Fibroblast of lung (primary cell): ENCODE results near the gene SIRPD. TPM values are rescaled to one million over a fixed set of nuclear protein-coding genes. Genes with fewer than 3 reads are reported as not detected.

Experiments used
- DNase-seq, 2 donors: peaks; one replicate each; pipeline versions ENCODE4 v3.0.0 to v3.0.0-alpha.2; 2010; ENCODE audit warnings: low read depth in 2 of 2
- H2AFZ ChIP-seq: 2 replicates; pipeline ENCODE4 v1.5.1; 2012; ENCODE audit warnings: low read length, control low read depth, inconsistent platforms
- H3K27ac ChIP-seq: 2 replicates; pipeline ENCODE4 v1.5.1; 2011; ENCODE audit warnings: low read length, control low read depth; ENCODE audit not compliant: insufficient read depth
- H3K27me3 ChIP-seq: 2 replicates; pipeline ENCODE4 v1.5.1; 2011; ENCODE audit warnings: mild to moderate bottlenecking, low read length; ENCODE audit not compliant: control insufficient read depth, insufficient read depth
- H3K36me3 ChIP-seq: 2 replicates; pipeline ENCODE4 v1.5.1; 2011; ENCODE audit warnings: low read length; ENCODE audit not compliant: control insufficient read depth, insufficient read depth
- H3K4me1 ChIP-seq: 2 replicates; pipeline ENCODE4 v1.5.1; 2011; ENCODE audit warnings: low read length; ENCODE audit not compliant: control insufficient read depth, insufficient read depth; ENCODE audit errors: extremely low read depth
- H3K4me2 ChIP-seq: 2 replicates; pipeline ENCODE4 v1.5.1; 2011; ENCODE audit warnings: low read length, control low read depth; ENCODE audit not compliant: insufficient read depth; ENCODE audit errors: extremely low read depth
- H3K4me3 ChIP-seq, 4 experiments: fragments of 200-600 bp in 1 of 4; sonication (generic) in 1 of 4; replicated peaks in 1 of 4; 2 replicates each; pipeline ENCODE4 v1.5.1; 2011 to 2016; ENCODE audit warnings: low read length in 4 of 4, low read depth in 3 of 4, mild to moderate bottlenecking in 3 of 4, control low read depth in 2 of 4, inconsistent platforms in 1 of 4, mixed read lengths in 1 of 4; ENCODE audit not compliant: insufficient read depth in 1 of 4; ENCODE audit errors: control extremely low read depth in 1 of 4
- H3K79me2 ChIP-seq: 2 replicates; pipeline ENCODE4 v1.5.1; 2012; ENCODE audit warnings: mild to moderate bottlenecking, low read length, inconsistent platforms; ENCODE audit not compliant: control insufficient read depth, insufficient read depth
- H3K9ac ChIP-seq: 2 replicates; pipeline ENCODE4 v1.5.1; 2011; ENCODE audit warnings: mild to moderate bottlenecking, low read length, control low read depth; ENCODE audit not compliant: insufficient read depth
- H3K9me3 ChIP-seq: 2 replicates; pipeline ENCODE4 v1.5.1; 2012; ENCODE audit warnings: low read depth, low read length; ENCODE audit not compliant: control insufficient read depth, insufficient read depth
- H4K20me1 ChIP-seq: 2 replicates; pipeline ENCODE4 v1.5.1; 2011; ENCODE audit warnings: low read length; ENCODE audit not compliant: control insufficient read depth, insufficient read depth; ENCODE audit errors: extremely low read depth
- EZH2 ChIP-seq: IDR thresholded peaks from 2 replicates; pipeline ENCODE4 v1.5.1; 2012; ENCODE audit warnings: low read length, control low read depth, mild to moderate bottlenecking; ENCODE audit errors: missing control alignments
- polyA plus RNA-seq, 2 donors: library from polyadenylated mRNA; depleted of rRNA in 1 of 2; stranded (reverse) in 1 of 2; unstranded in 1 of 2; fragments of >200 nt; gene quantifications; 2 replicates each; pipeline ENCODE4 v1.2.1, GENCODE V29; 2011 to 2012; ENCODE audit warnings: missing spikeins in 1 of 2
- total RNA-seq: library from RNA; depleted of rRNA; stranded (reverse); fragments of >200 nt; gene quantifications from 2 replicates; pipeline ENCODE4 v1.2.1, GENCODE V29; 2014
- TF ChIP-seq, protein P1 (sequence below), 2 donors: IDR thresholded peaks in 1 of 2; conservative IDR thresholded peaks in 1 of 2; 1 replicate in 1 of 2; 2 replicates in 1 of 2; pipeline ENCODE4 v1.5.1; 2011 to 2012; ENCODE audit warnings: low read length in 2 of 2, control low read depth in 1 of 2, inconsistent platforms in 1 of 2, low read depth in 1 of 2, mild to moderate bottlenecking in 1 of 2

The SIRPD gene
- total and polyA plus RNA-seq, 2 donors (not counting 1 experiment from before 2014, with no cell fraction given) = not detected

DNA sequence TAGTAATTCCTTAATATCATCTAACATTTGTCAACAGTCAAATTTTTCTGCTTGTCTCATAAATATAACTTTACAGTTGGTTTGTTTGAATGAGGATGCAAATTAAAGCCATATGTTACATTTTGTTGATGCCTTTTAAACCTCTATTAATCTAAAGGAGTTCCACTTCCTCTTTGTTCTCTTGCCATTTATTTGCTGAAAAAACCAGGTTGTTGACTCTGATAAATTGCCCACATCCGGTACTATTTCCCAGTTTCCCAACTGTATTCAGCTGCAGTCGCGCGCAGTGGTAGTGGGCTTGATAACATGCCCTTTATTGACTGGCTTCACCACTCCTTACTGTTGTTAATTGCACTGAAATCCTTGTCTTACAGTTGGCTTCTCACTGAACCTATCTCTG lies 33.5 kb downstream of the SIRPD start:
- Histone ChIP-seq H3K4me2 (no peak overlapping the region), H3K9ac (no peak overlapping the region), H2AFZ (no peak overlapping the region), H3K27me3 (no peaks in the 10 kb centered on the region), H3K36me3 (no peaks in the 10 kb centered on the region), H3K4me3 (no peak overlapping the region), H3K4me1 (no peaks in the 10 kb centered on the region), H3K79me2 (no peaks in the 10 kb centered on the region), H3K9me3 (no peaks in the 10 kb centered on the region), H3K27ac (no peak overlapping the region), H4K20me1 (no peaks in the 10 kb centered on the region)
- no peak for DNase-seq
- TF ChIP-seq EZH2 = no peak
- TF ChIP-seq, protein P1, sequence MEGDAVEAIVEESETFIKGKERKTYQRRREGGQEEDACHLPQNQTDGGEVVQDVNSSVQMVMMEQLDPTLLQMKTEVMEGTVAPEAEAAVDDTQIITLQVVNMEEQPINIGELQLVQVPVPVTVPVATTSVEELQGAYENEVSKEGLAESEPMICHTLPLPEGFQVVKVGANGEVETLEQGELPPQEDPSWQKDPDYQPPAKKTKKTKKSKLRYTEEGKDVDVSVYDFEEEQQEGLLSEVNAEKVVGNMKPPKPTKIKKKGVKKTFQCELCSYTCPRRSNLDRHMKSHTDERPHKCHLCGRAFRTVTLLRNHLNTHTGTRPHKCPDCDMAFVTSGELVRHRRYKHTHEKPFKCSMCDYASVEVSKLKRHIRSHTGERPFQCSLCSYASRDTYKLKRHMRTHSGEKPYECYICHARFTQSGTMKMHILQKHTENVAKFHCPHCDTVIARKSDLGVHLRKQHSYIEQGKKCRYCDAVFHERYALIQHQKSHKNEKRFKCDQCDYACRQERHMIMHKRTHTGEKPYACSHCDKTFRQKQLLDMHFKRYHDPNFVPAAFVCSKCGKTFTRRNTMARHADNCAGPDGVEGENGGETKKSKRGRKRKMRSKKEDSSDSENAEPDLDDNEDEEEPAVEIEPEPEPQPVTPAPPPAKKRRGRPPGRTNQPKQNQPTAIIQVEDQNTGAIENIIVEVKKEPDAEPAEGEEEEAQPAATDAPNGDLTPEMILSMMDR (conservative IDR thresholded peaks at IDR 0.05 in 1 of 2, IDR thresholded peaks at IDR 0.05 in 1 of 2; ENCODE audit: low read depth in 1 of 2, low read length in 2 of 2) = no peak

DNA sequence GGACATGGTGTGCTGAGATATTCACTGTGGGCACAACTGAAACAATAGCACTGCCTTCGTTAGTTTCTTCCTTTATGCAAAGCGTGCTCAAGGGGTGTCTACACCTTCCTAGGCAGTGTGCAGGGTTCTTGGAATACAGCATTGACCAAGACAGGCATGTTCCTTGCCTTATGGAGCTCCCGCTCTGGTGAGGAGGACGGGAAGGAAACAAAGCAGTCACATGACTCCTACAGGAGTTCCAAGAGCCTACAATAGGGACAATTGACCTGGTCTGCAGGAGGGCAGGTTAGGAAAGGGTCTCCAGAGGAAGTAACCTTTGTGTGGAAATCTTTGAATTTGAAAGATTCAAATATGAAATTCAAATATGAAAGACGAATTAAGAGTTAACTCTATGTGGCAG lies 40.5 kb downstream of the SIRPD start:
- no peaks in the 10 kb centered on the region for H3K79me2 ChIP-seq
- no peak overlapping the region for H2AFZ ChIP-seq
- H3K9me3 ChIP-seq = no peaks in the 10 kb centered on the region
- no peak for DNase-seq
- H3K4me1 ChIP-seq = no peaks in the 10 kb centered on the region
- H3K4me3 ChIP-seq = no peak overlapping the region
- H3K27ac ChIP-seq = no peak overlapping the region
- TF ChIP-seq, protein P1 (conservative IDR thresholded peaks at IDR 0.05 in 1 of 2, IDR thresholded peaks at IDR 0.05 in 1 of 2; ENCODE audit: low read depth in 1 of 2, low read length in 2 of 2) = no peak
- TF ChIP-seq EZH2 = no peak
- no peak overlapping the region for H3K9ac ChIP-seq
- peaks cover 3% of the 10 kb centered on the region for H3K27me3 ChIP-seq
- H3K4me2 ChIP-seq = no peak overlapping the region
- no peaks in the 10 kb centered on the region for H4K20me1 ChIP-seq
- no peaks in the 10 kb centered on the region for H3K36me3 ChIP-seq

DNA sequence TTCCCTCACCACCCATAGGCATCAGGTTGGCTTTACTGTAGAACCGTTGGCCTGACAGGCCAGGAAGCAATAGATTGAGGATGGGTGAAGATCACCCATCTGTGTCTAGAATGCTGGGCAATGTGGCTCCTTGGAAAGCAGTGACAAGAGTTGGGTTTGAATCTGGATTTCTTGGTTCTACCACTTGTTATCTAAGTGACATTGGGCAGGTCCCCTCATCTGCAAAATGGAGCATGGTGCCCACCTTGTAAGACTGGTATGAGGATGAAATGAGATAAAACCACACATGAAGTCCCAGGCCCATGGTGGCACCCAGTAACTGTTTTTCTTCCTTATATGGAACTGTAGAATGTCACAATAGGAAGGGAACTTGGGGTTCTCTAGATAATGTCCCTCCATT lies 43.7 kb downstream of the SIRPD start:
- Histone ChIP-seq H3K27me3 (peaks cover 3% of the 10 kb centered on the region), H3K4me2 (no peak overlapping the region), H3K9ac (no peak overlapping the region), H3K4me3 (no peak overlapping the region), H3K4me1 (no peaks in the 10 kb centered on the region), H2AFZ (no peak overlapping the region), H3K36me3 (no peaks in the 10 kb centered on the region), H4K20me1 (no peaks in the 10 kb centered on the region), H3K79me2 (no peaks in the 10 kb centered on the region), H3K27ac (no peak overlapping the region), H3K9me3 (no peaks in the 10 kb centered on the region)
- TF ChIP-seq EZH2 = no peak
- TF ChIP-seq, protein P1 (conservative IDR thresholded peaks at IDR 0.05 in 1 of 2, IDR thresholded peaks at IDR 0.05 in 1 of 2; ENCODE audit: low read depth in 1 of 2, low read length in 2 of 2) = no peak
- no peak for DNase-seq
